ENCODE data around the gene TCF7L1. TPM values are rescaled to one million over a fixed set of nuclear protein-coding genes. Genes with fewer than 3 reads are reported as not detected.

TCF7L1 gene
- total RNA-seq, 1 donor from 2014 or later = 83.8 TPM

GRCh38 chr2:85091838-85092237, 41.4 kb upstream of the TCF7L1 start:
- Mint-ChIP-seq H3K36me3 (ENCODE audit: low read depth, unreplicated experiment) (no peaks in the 10 kb centered on the region), H3K9me3 (ENCODE audit: unreplicated experiment) (no peaks in the 10 kb centered on the region), H3K27ac (ENCODE audit: unreplicated experiment) (no peak overlapping the region), H3K4me1 (ENCODE audit: unreplicated experiment) (no peaks in the 10 kb centered on the region), H3K4me3 (ENCODE audit: unreplicated experiment) (no peak overlapping the region), H3K27me3 (ENCODE audit: unreplicated experiment) (peaks cover 1% of the 10 kb centered on the region)
- no peak for TF ChIP-seq CTCF (IDR thresholded peaks at IDR 0.05; ENCODE audit: unreplicated experiment)
- DNase-seq (ENCODE audit: low spot score) = no peak

GRCh38 chr2:85095094-85095493, 38.1 kb upstream of the TCF7L1 start:
- peaks cover 3% of the 10 kb centered on the region for H3K27me3 Mint-ChIP-seq (ENCODE audit: unreplicated experiment)
- H3K36me3 Mint-ChIP-seq (ENCODE audit: low read depth, unreplicated experiment) = no peaks in the 10 kb centered on the region
- no peak overlapping the region for H3K27ac Mint-ChIP-seq (ENCODE audit: unreplicated experiment)
- H3K4me3 Mint-ChIP-seq (ENCODE audit: unreplicated experiment) = no peak overlapping the region
- DNase-seq (ENCODE audit: low spot score) = no peak
- no peaks in the 10 kb centered on the region for H3K9me3 Mint-ChIP-seq (ENCODE audit: unreplicated experiment)
- TF ChIP-seq CTCF (IDR thresholded peaks at IDR 0.05; ENCODE audit: unreplicated experiment) = no peak
- H3K4me1 Mint-ChIP-seq (ENCODE audit: unreplicated experiment) = no peaks in the 10 kb centered on the region

GRCh38 chr2:85096616-85097015, 36.6 kb upstream of the TCF7L1 start:
- H3K27me3 Mint-ChIP-seq (ENCODE audit: unreplicated experiment) = peaks cover 3% of the 10 kb centered on the region

GRCh38 chr2:85104228-85104627, 29.0 kb upstream of the TCF7L1 start:
- no peak overlapping the region for H3K27ac Mint-ChIP-seq (ENCODE audit: unreplicated experiment)
- H3K36me3 Mint-ChIP-seq (ENCODE audit: low read depth, unreplicated experiment) = no peaks in the 10 kb centered on the region
- no peak for TF ChIP-seq CTCF (IDR thresholded peaks at IDR 0.05; ENCODE audit: unreplicated experiment)
- peaks cover 1% of the 10 kb centered on the region for H3K27me3 Mint-ChIP-seq (ENCODE audit: unreplicated experiment)
- H3K4me1 Mint-ChIP-seq (ENCODE audit: unreplicated experiment) = no peaks in the 10 kb centered on the region
- no peaks in the 10 kb centered on the region for H3K9me3 Mint-ChIP-seq (ENCODE audit: unreplicated experiment)
- DNase-seq (ENCODE audit: low spot score) = no peak
- no peak overlapping the region for H3K4me3 Mint-ChIP-seq (ENCODE audit: unreplicated experiment)

More at GRCh38 chr2:85096616-85097015, 36.6 kb upstream of the TCF7L1 start:
- Mint-ChIP-seq H3K4me3 (ENCODE audit: unreplicated experiment) (no peak overlapping the region), H3K9me3 (ENCODE audit: unreplicated experiment) (no peaks in the 10 kb centered on the region), H3K36me3 (ENCODE audit: low read depth, unreplicated experiment) (no peaks in the 10 kb centered on the region), H3K27ac (ENCODE audit: unreplicated experiment) (no peak overlapping the region), H3K4me1 (ENCODE audit: unreplicated experiment) (no peaks in the 10 kb centered on the region)
- DNase-seq (ENCODE audit: low spot score) = no peak
- TF ChIP-seq CTCF (IDR thresholded peaks at IDR 0.05; ENCODE audit: unreplicated experiment) = no peak

GRCh38 chr2:85106489-85107180, 26.6 kb upstream of the TCF7L1 start:
- no peak overlapping the region for H3K27ac Mint-ChIP-seq (ENCODE audit: unreplicated experiment)
- no peak for TF ChIP-seq CTCF (IDR thresholded peaks at IDR 0.05; ENCODE audit: unreplicated experiment)

More at GRCh38 chr2:85106489-85107180, 26.6 kb upstream of the TCF7L1 start:
- no peak for DNase-seq (ENCODE audit: low spot score)
- Mint-ChIP-seq H3K4me1 (ENCODE audit: unreplicated experiment) (no peaks in the 10 kb centered on the region), H3K36me3 (ENCODE audit: low read depth, unreplicated experiment) (no peaks in the 10 kb centered on the region), H3K9me3 (ENCODE audit: unreplicated experiment) (no peaks in the 10 kb centered on the region), H3K27me3 (ENCODE audit: unreplicated experiment) (peaks cover 1% of the 10 kb centered on the region), H3K4me3 (ENCODE audit: unreplicated experiment) (no peak overlapping the region)

Data from endothelial cell (in vitro differentiated cells).